ENCODE measurements around the gene NADSYN1.
"Not testable (repeated sequence)": the region's sequence is repeated elsewhere in the genome, so short reads cannot be mapped to it uniquely, and the experiment has no call there.

Gene NADSYN1

GRCh38 chr11:71527576-71528210, 74.7 kb downstream of the NADSYN1 start:
- DNase-seq = no peak

DNA sequence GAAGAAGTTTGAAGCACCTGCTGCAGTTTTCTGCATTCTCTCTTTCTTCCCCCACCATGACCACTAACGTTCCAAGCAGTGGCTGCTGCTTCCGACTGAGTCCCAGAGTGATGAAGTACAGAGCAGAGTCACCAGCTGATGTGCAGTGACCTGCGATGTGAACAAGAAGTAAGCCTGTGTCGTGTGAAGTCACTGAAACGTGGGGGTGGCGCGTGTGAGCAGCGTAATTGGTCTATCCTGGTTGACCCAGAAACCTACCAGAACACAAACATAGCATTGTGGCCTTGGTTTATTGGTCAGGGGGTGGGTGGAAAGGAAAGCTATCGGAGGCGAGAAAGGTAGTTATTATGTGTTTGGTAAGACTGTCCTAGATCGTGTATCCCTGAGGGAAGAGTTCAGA, 77.6 kb downstream of the NADSYN1 start:
- DNase-seq = no peak

DNA sequence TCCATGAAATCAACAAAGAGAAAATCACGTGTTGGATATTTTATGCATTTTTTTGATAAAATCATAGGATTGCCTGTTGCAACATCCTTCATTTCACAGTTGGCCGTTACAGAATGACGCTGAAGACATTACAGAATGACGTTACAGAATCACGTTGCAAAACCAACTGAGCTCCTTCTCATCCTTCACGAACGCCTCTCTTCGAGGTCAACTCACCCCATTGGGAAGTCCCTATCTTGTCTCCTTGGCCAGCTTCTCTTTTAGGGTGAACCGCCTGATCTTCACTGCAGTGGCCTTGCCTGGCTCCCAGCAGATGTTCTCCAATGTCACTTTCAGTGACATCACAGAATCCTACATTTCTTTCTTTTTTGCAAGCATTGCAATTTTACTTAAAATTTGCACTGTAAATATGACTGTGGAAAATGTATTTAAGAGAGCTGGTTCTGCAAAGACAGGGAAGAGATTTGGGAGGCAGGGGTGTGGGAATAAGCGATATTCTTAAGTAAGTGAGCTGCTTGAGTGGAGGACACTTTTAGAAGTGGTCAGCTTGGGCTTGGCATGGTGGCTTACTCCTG, 79.1 kb downstream of the NADSYN1 start:
- DNase-seq = no peak

- DNase-seq = not testable (repeated sequence)
These were observed 82.0 kb downstream of the NADSYN1 start for GRCh38 chr11:71534711-71535608.

DNA sequence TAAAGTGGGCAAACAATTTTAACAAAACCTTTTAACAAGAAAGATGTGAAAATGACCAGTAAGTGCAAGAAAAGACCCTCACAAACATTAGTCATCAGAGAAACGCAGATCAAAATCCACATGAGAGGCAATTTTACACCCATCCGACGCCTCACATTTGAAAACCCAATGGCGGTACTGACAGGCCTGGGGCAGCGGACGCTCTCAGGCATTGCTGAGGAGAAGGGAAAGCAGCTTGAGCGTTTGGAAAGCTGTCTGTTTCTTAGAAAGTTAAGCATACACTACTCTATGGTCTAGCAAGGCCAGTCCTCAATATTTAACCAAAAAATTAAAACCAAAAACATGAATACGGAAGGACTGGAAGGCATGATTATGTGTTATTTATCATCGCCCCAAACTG, 82.8 kb downstream of the NADSYN1 start:
- no peak for DNase-seq

GRCh38 chr11:71537537-71537936, 84.5 kb downstream of the NADSYN1 start:
- no peak for DNase-seq

- not testable (repeated sequence) for DNase-seq
These were observed 85.1 kb downstream of the NADSYN1 start, which contains the start of gene KRTAP5-8 for GRCh38 chr11:71537977-71538665. KRTAP5-8 (plus strand) TSS chr11:71538025; CDS start chr11:71538056, 31 bp downstream.

DNA sequence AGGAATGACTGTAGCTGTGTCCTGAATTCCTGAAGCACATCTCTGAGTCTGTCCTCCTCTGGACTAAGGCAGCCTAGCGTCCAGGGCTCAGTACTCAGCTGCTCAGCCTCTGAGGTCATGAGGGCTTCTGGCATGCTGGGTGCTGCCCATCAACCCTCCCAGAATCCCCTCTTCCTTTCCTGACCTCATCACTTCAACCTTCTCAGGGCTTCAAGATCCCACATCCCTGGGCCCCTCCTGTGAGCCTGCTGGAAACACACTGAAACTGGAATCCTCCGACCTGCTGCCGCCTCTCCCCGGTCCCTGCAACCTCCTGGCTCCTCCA, 85.6 kb downstream of the NADSYN1 start:
- DNase-seq = no peak

GRCh38 chr11:71539017-71539416, 86.0 kb downstream of the NADSYN1 start:
- DNase-seq = no peak

DNA sequence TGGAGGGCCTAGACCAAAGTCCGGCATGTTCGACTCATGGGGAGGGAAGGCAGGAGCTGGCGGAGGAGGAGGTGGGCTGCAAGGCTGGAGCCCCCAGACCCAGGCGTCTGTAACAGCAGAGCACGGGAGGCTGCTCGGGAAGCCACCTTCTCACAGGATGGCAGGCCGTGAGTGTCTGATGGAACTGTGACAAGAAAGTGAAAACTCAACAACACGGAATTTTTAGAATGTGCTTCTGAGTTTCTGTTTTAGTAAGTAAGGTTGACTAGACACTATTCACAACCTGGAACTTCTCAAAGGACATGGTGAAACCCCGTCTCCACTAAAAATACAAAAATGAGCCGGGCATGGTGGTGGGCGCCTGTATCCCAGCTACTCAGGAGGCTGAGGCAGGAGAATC, 87.0 kb downstream of the NADSYN1 start:
- not testable (repeated sequence) for DNase-seq

GRCh38 chr11:71540521-71541304, 87.7 kb downstream of the NADSYN1 start:
- not testable (repeated sequence) for DNase-seq

GRCh38 chr11:71542382-71542781, 89.4 kb downstream of the NADSYN1 start:
- DNase-seq = no peak

DNA sequence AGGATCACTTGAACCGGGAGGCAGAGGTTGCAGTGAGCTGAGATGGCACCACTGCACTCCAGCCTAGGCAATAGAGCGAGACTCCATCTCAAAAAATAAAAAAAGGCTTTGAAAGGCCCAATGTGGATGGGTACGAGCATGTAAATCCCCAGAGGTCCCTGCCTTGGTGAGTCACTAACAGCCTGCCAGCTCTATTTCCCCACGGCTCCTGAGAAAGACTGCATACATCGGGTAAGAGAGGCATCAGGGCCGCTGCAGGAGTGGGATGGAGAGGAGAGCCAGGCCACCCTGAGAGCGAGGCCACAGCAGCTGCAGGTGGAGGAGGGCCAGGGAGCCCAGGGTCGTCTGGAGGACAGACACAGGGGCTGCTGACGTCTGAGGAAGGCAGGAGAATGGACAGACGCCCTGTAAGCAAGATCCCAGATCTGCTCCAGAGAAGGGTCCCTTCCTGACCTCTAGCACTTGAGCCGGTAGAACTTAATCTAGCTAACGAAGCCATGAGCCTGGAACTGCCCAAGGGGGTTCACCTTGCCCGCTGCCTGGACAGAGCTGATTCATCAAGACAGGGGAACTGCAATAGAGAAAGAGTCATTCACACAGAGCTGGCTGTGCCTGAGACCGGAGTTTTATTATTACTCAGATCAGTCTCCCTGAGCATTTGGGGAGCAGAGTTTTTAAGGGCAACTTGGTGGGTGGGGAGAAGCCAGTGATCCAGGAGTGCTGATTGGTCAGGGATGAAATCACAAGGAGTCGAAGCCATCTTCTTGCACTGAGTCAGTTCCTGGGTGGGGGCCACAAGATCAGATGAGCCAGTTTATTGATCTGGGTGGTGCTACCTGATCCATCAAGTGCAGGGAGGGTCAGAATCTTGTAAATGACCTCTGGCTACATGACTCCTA, 90.1 kb downstream of the NADSYN1 start:
- DNase-seq = no peak

DNA sequence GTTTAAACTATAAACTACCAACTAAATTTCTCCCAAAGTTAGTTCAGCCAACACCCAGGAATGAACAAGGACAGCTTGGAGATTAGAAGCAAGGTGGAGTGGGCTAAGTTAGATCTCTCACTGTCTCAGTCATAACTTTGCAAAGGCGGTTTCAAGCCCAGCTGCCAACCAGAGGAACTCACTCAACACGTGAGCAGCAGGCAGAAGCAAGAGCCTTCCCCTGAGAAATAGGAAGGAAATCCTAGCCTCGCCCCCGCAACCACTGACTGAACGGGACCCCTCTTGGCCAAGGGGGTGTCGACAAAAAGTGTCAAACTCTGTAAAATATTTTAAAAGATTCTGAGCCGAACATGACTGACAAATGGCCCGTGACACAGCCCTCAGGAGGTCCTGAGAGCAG, 90.9 kb downstream of the NADSYN1 start:
- no peak for DNase-seq

DNA sequence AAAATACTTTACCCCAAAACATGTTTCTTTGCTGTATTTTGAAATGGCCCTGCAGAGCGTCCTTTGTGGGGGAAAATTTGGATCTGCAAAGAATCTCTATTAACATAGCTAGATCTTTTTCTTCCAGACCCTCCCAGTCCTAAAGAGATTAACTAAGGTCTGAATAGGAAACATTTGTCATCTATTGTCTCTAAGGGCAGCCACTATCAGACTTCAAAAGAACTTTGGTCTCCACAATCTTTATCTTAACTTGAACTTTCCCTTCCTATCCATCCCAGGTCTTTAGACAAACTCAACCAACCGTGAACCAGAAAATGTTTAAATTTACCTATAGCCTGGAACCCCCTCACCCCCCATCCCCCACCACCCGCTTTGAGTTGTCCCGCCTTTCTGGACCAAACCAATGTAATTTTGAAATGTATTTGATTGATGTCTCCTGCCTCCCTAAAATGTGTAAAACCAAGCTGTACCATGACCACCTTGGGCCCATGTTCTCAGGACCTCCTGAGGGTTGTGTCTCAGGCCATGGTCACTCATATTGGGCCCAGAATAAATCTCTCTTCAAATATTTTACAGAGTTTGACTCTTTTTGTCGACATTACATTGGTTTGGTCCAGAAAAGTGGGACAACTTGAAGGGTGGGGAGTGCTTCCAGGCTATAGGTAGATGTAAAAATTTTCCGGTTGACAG, 91.7 kb downstream of the NADSYN1 start:
- DNase-seq = no peak

GRCh38 chr11:71545405-71545966, 92.5 kb downstream of the NADSYN1 start:
- DNase-seq = no peak

DNA sequence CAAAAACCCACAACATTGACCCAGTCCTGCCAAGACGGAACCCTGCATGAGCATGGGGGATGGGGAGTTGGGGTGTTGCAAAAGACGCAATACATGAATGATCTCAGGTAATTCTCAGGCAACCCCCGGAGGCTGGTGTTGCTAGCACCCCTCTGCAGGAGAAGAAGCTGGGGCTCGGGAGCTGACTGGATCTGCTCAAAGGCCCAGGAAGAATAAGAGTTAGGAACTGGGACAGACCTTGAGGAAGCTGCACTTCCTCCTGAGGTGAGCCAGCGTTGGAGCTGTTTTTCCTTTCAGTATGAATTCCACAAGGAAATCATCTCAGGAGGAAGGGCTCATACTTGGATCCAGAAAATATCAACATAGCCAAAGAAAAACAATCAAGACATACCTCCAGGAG, 95.1 kb downstream of the NADSYN1 start, which contains the start of gene KRTAP5-9:
TSS of gene KRTAP5-9 (plus strand) at position 301 of the 400 bp plus-strand sequence. CDS start 238 bp downstream, outside the sequence.
- no peak for DNase-seq

DNA sequence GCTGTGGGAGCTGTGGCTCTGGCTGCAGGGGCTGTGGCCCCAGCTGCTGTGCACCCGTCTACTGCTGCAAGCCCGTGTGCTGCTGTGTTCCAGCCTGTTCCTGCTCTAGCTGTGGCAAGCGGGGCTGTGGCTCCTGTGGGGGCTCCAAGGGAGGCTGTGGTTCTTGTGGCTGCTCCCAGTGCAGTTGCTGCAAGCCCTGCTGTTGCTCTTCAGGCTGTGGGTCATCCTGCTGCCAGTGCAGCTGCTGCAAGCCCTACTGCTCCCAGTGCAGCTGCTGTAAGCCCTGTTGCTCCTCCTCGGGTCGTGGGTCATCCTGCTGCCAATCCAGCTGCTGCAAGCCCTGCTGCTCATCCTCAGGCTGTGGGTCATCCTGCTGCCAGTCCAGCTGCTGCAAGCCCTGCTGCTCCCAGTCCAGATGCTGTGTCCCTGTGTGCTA, 95.7 kb downstream of the NADSYN1 start:
- DNase-seq = no peak
